H9 (cell line): ENCODE data around the gene DPEP3. TPM values are rescaled to one million over a fixed set of nuclear protein-coding genes. Genes with fewer than 3 reads are reported as not detected.

Experiments
- DNase-seq: peaks from one replicate; pipeline ENCODE4 v3.0.0-alpha.2; 2017
- H2AFZ ChIP-seq: one replicate; pipeline ENCODE4 v1.6.1; 2013; ENCODE audit warnings: mild to moderate bottlenecking, low read length, control low read depth, moderate library complexity
- H2AK5ac ChIP-seq: 2 replicates; pipeline ENCODE4 v1.6.1; 2013; ENCODE audit warnings: low read length, control low read depth, mixed read lengths; ENCODE audit not compliant: insufficient read length
- H2BK120ac ChIP-seq: one replicate; pipeline ENCODE4 v1.6.1; 2013; ENCODE audit warnings: low read depth, mild to moderate bottlenecking, low read length, control low read depth, inconsistent platforms; ENCODE audit not compliant: poor library complexity, severe bottlenecking
- H2BK12ac ChIP-seq: 2 replicates; pipeline ENCODE4 v1.6.1; 2013; ENCODE audit warnings: low read length, control low read depth, mixed read lengths, low read depth; ENCODE audit not compliant: insufficient read length
- H2BK15ac ChIP-seq: 2 replicates; pipeline ENCODE4 v1.6.1; 2013; ENCODE audit warnings: low read depth, low read length, control low read depth
- H2BK20ac ChIP-seq: one replicate; pipeline ENCODE4 v1.6.1; 2013; ENCODE audit warnings: low read depth, mild to moderate bottlenecking, low read length, control low read depth, inconsistent platforms; ENCODE audit not compliant: poor library complexity, severe bottlenecking
- H2BK5ac ChIP-seq: 2 replicates; pipeline ENCODE4 v1.6.1; 2013; ENCODE audit warnings: low read length, control low read depth, mixed read lengths; ENCODE audit not compliant: insufficient read length
- H3K14ac ChIP-seq: 2 replicates; pipeline ENCODE4 v1.6.1; 2013; ENCODE audit warnings: low read length, control low read depth; ENCODE audit not compliant: insufficient read depth
- H3K18ac ChIP-seq: 2 replicates; pipeline ENCODE4 v1.6.1; 2013; ENCODE audit warnings: low read depth, mild to moderate bottlenecking, mixed read lengths, low read length, control low read depth; ENCODE audit not compliant: insufficient read length
- H3K23ac ChIP-seq: 2 replicates; pipeline ENCODE4 v1.6.1; 2013; ENCODE audit warnings: low read length, control low read depth, mixed read lengths, low read depth; ENCODE audit not compliant: insufficient read length
- H3K23me2 ChIP-seq: 2 replicates; pipeline ENCODE4 v1.6.1; 2013; ENCODE audit warnings: low read depth, mild to moderate bottlenecking, mixed read lengths, low read length, control low read depth; ENCODE audit not compliant: insufficient read length, poor library complexity, severe bottlenecking
- H3K27ac ChIP-seq: 2 replicates; pipeline ENCODE4 v1.5.1; 2013; ENCODE audit warnings: low read length, control low read depth, mixed read lengths, low read depth; ENCODE audit not compliant: insufficient read length
- H3K27me3 ChIP-seq: 2 replicates; pipeline ENCODE4 v1.6.1; 2013; ENCODE audit warnings: low read length, control low read depth, inconsistent platforms; ENCODE audit not compliant: insufficient read depth
- H3K4ac ChIP-seq: 2 replicates; pipeline ENCODE4 v1.6.1; 2013; ENCODE audit warnings: low read depth, mild to moderate bottlenecking, control low read depth, inconsistent platforms, low read length, moderate library complexity
- H3K4me1 ChIP-seq: 2 replicates; pipeline ENCODE4 v1.6.1; 2013; ENCODE audit warnings: low read length, control low read depth, inconsistent platforms; ENCODE audit not compliant: insufficient read depth
- H3K4me2 ChIP-seq: 2 replicates; pipeline ENCODE4 v1.6.1; 2013; ENCODE audit warnings: low read length, control low read depth, mixed read lengths; ENCODE audit not compliant: insufficient read length, insufficient read depth
- H3K56ac ChIP-seq: 2 replicates; pipeline ENCODE4 v1.6.1; 2013; ENCODE audit warnings: low read depth, mild to moderate bottlenecking, mixed read lengths, low read length, control low read depth; ENCODE audit not compliant: insufficient read length
- H3K79me1 ChIP-seq: 2 replicates; pipeline ENCODE4 v1.6.1; 2013; ENCODE audit warnings: low read depth, mild to moderate bottlenecking, moderate library complexity, low read length, control low read depth, inconsistent platforms; ENCODE audit not compliant: insufficient read depth, poor library complexity, severe bottlenecking
- H3K79me2 ChIP-seq: 2 replicates; pipeline ENCODE4 v1.6.1; 2013; ENCODE audit warnings: low read length, control low read depth, inconsistent platforms; ENCODE audit not compliant: insufficient read depth
- H3K9ac ChIP-seq: 2 replicates; pipeline ENCODE4 v1.6.1; 2013; ENCODE audit warnings: low read length, control low read depth, mixed read lengths; ENCODE audit not compliant: insufficient read length; ENCODE audit errors: extremely low read depth
- H3K9me3 ChIP-seq: one replicate; pipeline ENCODE4 v1.6.1; 2013; ENCODE audit warnings: low read depth, low read length, inconsistent platforms; ENCODE audit not compliant: control insufficient read depth
- H3T11ph ChIP-seq: one replicate; pipeline ENCODE4 v1.6.1; 2013; ENCODE audit warnings: mild to moderate bottlenecking, low read length, control low read depth, inconsistent platforms
- H4K20me1 ChIP-seq: one replicate; pipeline ENCODE4 v1.6.1; 2013; ENCODE audit not compliant: control insufficient read depth, insufficient read length, insufficient read depth
- H4K5ac ChIP-seq: 2 replicates; pipeline ENCODE4 v1.6.1; 2013; ENCODE audit warnings: low read depth, mild to moderate bottlenecking, mixed read lengths, low read length, control low read depth; ENCODE audit not compliant: insufficient read length
- H4K8ac ChIP-seq: replicated peaks from 2 replicates; pipeline ENCODE4 v1.6.1; 2013; ENCODE audit warnings: low read length, control low read depth, mixed read lengths, low read depth; ENCODE audit not compliant: insufficient read length
- H4K91ac ChIP-seq: 2 replicates; pipeline ENCODE4 v1.6.1; 2013; ENCODE audit warnings: low read depth, mild to moderate bottlenecking, moderate library complexity, mixed read lengths, low read length, control low read depth; ENCODE audit not compliant: insufficient read length
- H3K27ac Mint-ChIP-seq, 3 experiments: 2 replicates in 2 of 3; 3 replicates in 1 of 3; pipeline ENCODE4 v1.8.0; 2020 to 2021; ENCODE audit warnings: mixed read lengths in 3 of 3, mild to moderate bottlenecking in 1 of 3, moderate library complexity in 1 of 3
- H3K27me3 Mint-ChIP-seq: 2 replicates; pipeline ENCODE4 v1.8.0; 2021; ENCODE audit warnings: low read depth, mild to moderate bottlenecking, moderate library complexity, mixed read lengths
- H3K36me3 Mint-ChIP-seq, 3 experiments: 2 replicates in 2 of 3; 3 replicates in 1 of 3; pipeline ENCODE4 v1.8.0; 2020 to 2021; ENCODE audit warnings: low read depth in 3 of 3, mixed read lengths in 3 of 3; ENCODE audit not compliant: insufficient read depth in 1 of 3
- H3K4me1 Mint-ChIP-seq, 2 experiments: 2 replicates each; pipeline ENCODE4 v1.8.0; 2020; ENCODE audit warnings: mixed read lengths in 2 of 2
- H3K4me3 Mint-ChIP-seq, 2 experiments: 2 replicates in 1 of 2; 3 replicates in 1 of 2; pipeline ENCODE4 v1.8.0; 2020 to 2021; ENCODE audit warnings: mild to moderate bottlenecking in 2 of 2, mixed read lengths in 2 of 2, moderate library complexity in 1 of 2
- H3K9me3 Mint-ChIP-seq, 2 experiments: 2 replicates in 1 of 2; 3 replicates in 1 of 2; pipeline ENCODE4 v1.8.0; 2020; ENCODE audit warnings: mild to moderate bottlenecking in 2 of 2, mixed read lengths in 2 of 2, moderate library complexity in 1 of 2
- CTCF ChIP-seq: fragments of 200-600 bp; sonication (generic); conservative IDR thresholded peaks from 3 replicates; pipeline ENCODE4 v1.8.0; 2021; ENCODE audit warnings: antibody characterized with exemption, mild to moderate bottlenecking
- WGBS: extraction: QIAGEN DNeasy Blood & Tissue Kit; methylation state at CpG from one replicate; pipeline ENCODE4 v1.1.7; 2013; ENCODE audit warnings: missing lambda C conversion rate, low lambda C conversion rate, mixed read lengths; ENCODE audit not compliant: insufficient read length; ENCODE audit errors: extremely low coverage; 5-methylcytosine and 5-hydroxymethylcytosine counted together
- total RNA-seq: library from RNA; stranded (reverse); gene quantifications from 2 replicates; pipeline ENCODE4 v1.2.1, GENCODE V29; 2021

DPEP3 gene
- total RNA-seq, 1 experiment from 2014 or later = 0.68 TPM

GRCh38 chr16:67943256-67943618 is 37.1 kb downstream of the DPEP3 start:
- Mint-ChIP-seq H3K27me3 (no peaks in the 10 kb centered on the region), H3K27ac (no peak overlapping the region; a peak in 1 of 7 replicates), H3K4me3 (no peak overlapping the region), H3K4me1 (peaks cover 2 to 15% of the 10 kb centered on the region in 2 experiments; a peak in 2 of 4 replicates), H3K36me3 (peaks cover 11 to 50% (median 20%) of the 10 kb centered on the region in 3 experiments; a peak in 5 of 7 replicates), H3K9me3 (no peaks in the 10 kb centered on the region)
- Histone ChIP-seq H2BK120ac (no peak overlapping the region), H3T11ph (no peak overlapping the region), H2BK20ac (no peak overlapping the region), H4K91ac (no peak overlapping the region), H3K9me3 (no peaks in the 10 kb centered on the region), H2BK15ac (no peak overlapping the region), H4K20me1 (no peaks in the 10 kb centered on the region), H4K8ac (no peak overlapping the region), H3K23me2 (no peaks in the 10 kb centered on the region), H3K14ac (no peak overlapping the region), H3K27ac (no peak overlapping the region), H3K23ac (no peak overlapping the region), H3K27me3 (no peaks in the 10 kb centered on the region), H3K4ac (no peak overlapping the region), H3K79me2 (no peaks in the 10 kb centered on the region), H2AK5ac (no peak overlapping the region), H3K56ac (no peak overlapping the region), H2AFZ (no peak overlapping the region), H2BK12ac (no peak overlapping the region), H4K5ac (no peak overlapping the region), H2BK5ac (no peak overlapping the region), H3K4me1 (no peaks in the 10 kb centered on the region), H3K79me1 (no peaks in the 10 kb centered on the region), H3K9ac (no peak overlapping the region), H3K18ac (no peak overlapping the region), H3K4me2 (no peak overlapping the region)
- WGBS = no CpG with 5 or more reads among the region's 6 CpGs
- DNase-seq = no peak
- TF ChIP-seq CTCF = no peak
